SKM-1 treated with dmso at 0.1 percent for 144 hours (cell line): Measurements from ENCODE around the gene QRICH2.
"Not testable (repeated sequence)": the region's sequence is repeated elsewhere in the genome, so short reads cannot be mapped to it uniquely, and the experiment has no call there.

ENCODE experiments used
- DNase-seq: peaks from one replicate; lab custom pipeline; 2025; ENCODE audit not compliant: unreplicated experiment; lab: John Stamatoyannopoulos, UW

Gene QRICH2

DNA sequence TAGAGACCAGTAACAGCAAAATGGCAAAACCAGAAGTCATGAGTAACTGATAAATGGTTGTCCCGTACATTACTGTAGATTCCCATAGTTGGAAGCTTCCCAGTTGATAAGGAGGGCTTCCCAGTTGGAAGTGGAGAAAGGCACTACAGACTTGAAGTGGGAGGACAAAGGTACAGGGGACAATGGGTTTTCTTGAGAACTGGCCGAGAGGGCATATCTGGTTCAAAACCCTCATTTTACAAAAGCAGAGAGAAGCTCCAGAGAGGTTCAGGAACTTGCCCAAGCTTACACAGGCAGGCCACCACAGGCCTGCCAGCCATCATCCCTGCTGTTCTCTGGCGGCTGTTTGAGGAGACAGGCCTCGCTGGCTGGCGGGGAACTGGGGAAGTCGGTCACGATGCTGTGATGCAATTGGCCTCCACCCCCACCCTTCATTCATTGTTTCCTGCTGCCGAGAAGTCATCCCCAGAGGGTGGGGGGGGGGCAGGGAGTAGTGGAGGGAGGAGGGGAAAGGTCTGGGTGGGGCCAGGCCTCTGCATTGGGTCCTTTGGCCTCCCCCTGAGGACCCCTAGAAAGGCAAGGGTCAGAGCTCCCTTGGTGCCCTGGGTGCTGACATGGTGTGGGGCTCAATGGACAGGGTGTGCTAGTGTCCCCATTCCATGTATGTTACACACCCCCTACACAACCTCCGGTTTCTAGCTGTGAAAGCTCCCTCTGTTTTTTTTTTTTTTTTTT is 39.9 kb downstream of the QRICH2 start:
- DNase-seq, result peak; percentile 87

DNA sequence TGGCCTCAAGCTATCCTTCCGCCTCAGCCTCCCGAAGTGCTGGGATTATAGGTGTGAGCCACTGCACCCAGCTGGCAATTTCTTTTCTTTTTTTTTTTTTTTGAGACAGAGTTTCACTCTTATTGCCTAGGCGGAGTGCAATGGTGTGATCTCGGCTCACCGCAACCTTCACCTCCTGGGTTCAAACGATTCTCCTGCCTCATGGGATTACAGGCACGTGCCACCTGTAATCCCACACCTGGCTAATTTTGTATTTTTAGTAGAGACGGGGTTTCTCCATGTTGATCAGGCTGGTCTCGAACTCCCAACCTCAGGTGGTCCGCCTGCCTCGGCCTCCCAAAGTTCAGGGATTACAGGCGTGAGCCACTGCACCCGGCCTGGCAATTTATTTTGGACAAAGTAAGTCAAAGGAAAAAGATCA is 40.5 kb downstream of the QRICH2 start:
- DNase-seq, result not testable (repeated sequence)

DNA sequence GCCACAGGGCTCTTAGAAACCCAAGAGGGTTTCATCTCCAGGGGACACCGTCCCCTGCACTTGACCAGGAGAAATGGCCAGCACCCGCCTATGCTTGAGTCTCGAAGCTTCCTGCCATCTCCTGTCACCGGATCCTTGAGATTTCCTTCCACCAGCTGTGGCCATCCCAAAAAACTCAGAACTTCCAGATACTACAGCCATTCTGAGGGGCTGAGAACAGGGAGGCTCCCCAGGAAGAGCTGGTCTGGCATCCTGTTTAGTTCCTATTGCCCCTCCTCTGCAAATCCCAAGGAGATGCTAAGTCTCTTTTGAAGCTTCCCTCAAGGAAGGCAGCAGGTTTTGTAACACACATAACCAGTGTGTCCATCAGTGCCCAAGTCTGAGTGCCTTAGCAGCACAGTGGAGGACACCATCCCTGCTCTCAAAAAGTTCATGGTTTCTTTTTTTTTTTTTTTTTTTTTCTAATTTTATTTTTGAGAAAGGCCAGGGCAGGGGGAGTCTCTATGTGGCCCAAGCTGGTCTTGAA is 41.0 kb downstream of the QRICH2 start:
- DNase-seq, result no peak

DNA sequence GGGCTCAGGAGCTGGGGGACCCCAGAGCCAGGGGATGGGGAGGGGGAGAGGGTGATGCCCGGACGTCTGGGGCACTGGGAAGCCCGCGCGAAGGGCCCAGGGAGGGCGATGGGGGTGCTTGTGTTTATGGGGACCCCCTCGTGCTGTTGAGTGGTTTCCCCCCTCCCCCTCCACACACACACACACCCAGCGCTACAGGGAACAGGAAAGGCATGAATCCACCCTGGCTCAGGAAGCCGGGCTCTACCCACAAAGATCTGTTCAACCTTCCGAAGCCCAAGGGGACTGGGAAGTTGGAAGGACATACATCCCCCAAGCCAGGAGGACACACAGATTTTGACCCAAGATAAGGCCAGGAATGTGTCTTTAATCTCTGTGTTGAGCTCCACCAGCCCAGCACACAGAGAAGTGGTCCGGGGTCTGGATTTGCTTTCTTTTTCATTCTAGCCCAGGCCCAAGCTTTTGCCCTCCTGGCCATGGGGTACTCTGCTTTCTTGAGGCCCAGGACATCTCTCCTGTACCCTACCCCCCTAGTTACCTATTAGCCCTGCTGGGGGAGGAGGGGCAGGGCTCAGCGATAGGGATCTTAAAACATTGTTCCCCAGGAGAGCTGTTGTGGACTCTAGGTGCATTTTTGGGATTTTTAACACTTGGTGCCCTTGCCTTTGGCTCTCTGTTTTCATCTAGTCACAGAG is 41.7 kb downstream of the QRICH2 start:
- no peak for DNase-seq

DNA sequence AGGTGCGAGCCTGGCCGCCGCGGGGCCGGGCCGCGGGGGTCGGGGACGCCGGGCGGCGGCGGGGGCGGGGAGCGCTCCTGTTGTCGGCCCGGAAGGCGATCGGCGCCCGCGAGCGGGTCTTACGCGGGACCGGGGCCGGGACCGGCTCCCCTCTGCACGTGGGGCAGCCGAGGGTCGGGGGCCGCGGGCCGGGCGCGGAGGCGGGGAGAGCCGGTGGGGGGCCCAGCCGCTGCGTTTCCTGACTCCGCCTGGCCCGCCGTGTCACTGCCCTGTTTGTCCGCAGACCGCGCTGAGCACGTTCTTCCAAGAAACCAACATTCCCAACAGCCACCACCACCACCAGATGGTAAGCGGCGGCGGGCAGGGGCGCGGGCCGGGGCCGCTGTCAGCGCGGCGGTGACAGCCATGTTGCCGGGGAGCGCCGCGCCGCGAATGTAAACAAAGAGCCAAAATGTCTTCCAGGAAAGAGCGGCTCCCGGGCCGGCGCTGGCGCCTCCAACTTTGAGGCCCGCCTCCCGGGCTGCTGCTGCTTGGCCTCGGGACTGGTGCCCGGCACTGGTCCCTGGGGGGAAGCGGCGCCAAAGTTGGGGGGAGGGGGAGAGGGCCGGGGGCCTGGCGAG is 42.3 kb downstream of the QRICH2 start:
- DNase-seq, result peak; percentile 6

DNA sequence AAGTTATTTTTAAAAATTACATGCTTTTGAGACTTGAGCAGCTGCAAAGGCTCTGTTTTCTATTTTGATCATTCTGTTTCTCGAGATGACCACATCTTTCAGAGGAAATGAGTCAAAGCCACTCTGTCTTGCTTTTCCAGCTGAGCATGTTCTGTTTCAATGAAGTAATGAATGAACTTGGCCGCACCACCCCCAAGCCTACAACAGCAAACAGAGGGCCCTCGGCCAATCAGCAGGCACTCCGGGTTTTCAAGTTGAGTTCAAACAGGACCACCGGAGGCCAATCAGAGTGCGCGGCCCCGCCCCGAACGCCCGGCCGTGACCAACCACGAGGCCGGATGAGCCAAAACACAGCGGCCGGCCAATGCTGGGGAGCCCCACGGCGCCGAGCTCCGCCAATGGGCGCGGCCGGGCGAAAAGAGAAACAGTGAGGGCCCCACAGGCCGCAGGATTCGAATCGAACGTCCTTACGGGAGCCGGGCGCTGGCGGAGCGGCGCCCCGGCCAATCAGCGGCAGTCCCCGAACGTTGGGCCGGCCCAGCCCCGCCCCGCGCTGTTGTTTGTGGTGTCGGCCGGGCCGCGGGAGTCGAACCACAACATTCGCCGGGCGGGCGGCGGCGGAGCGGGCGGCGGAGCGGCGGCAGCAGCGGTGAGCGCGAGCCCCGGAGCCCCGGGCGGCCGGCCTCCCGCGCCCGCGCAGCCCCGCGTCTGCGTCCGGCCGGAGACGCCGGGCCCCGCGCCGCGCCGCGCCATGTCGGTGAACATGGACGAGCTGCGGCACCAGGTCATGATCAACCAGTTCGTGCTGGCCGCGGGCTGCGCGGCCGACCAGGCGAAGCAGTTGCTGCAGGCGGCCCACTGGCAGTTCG is 43.1 kb downstream of the QRICH2 start, which contains the start of gene UBALD2:
Gene UBALD2, plus strand, starts transcription at position 594 of the 869 bp plus-strand sequence. Its CDS starts 158 bp downstream, at position 752.
- peak; percentile 98 for DNase-seq

DNA sequence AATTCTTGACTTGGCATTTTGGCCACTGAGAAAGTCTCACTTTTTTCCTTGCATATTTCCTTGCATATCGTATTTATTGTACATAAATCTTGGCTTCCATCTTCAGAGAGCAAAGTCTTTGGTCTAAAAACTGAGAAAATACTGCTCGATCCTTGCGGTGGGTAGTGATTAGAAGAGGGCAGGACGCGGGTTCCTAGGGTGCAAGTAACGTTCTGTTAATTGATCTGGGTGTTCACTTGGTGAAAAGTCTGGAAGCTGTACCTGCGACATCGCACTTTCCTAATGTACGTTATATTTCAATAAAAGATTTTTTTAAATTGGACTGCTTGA is 43.7 kb downstream of the QRICH2 start:
- no peak for DNase-seq

DNA sequence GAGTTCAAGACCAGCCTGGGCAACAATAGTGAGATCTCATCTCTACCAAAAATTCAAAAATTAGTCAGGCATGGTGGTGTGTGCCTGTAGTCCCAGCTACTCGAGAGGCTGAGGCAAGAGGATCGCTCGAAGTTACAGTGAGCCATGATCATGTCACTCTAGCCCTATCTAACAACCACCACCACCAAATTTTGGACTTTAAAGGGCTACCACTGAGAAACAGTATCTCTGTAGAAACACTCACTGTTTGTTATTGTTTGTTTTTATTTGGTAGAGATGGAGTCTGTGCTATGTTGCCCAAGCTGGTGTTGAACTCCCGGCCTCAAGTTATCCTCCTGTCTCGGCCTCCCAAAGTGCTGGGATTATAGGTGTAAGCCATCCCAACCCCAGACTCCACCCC is 44.2 kb downstream of the QRICH2 start:
- no peak for DNase-seq

DNA sequence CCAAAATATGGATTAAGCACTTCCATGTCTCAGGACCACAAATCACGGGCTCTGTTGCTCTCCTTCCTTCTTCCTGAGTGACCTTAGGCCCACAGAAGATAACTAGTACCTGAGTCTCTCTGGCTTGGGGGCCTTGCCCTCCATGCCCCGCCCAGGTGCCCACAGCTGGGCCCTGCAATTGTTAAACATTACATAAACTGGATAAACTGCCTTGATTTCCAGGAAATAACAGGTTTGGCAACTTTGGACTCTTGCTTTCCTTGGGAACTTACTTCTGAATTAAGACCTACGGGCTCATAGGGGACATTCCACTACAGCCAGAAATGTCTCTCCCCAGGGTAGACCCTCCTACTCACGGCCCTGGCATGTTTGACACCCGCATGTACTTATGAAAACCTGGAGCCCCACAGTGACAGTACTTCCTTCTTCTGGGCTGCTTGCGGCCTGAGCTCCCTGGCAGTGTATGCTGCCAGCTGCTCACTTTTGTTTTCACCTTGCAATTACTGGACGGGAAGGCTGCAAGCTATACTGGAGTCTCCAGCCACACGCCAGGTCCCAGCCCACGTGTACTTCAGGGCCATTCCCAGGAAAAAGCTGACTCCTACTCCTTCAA is 45.2 kb downstream of the QRICH2 start:
- DNase-seq, result peak; percentile 58

DNA sequence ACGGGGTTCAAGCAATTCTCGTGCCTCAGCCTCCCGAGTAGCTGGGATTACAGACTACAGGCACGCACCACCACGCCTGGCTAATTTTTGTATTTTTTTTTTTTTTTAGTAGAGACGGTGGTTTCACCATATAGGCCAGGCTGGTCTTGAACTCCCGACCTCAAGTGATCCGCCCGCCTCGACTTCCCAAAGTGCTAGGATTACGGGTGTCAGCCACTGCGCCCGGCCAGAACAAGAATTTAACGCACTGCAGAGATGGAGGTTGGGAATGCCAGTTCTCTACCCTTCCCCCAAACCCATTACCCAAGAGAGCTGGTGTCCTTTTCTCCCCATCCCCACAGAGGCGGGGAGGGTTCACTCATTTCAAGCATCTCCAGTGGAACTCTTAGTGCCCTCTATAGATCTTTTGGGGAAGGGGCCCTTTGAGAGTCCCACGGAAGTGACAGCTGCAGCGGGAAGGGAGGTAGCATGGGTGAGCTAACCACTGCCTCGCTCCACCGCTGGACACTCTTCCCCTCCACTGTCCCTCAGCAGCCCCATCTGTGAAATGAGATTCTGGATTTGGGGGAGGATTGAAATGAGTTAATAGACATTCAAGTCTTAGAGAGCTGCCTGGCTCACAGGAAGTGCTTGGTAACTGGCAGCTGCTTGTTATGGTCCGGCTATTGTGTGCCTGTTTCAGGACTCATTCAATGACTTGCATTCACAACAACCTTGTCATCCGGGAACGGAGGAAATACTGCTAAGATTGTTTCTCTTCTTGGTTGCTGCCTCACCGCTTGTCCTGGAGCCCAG is 46.5 kb downstream of the QRICH2 start:
- no peak for DNase-seq

DNA sequence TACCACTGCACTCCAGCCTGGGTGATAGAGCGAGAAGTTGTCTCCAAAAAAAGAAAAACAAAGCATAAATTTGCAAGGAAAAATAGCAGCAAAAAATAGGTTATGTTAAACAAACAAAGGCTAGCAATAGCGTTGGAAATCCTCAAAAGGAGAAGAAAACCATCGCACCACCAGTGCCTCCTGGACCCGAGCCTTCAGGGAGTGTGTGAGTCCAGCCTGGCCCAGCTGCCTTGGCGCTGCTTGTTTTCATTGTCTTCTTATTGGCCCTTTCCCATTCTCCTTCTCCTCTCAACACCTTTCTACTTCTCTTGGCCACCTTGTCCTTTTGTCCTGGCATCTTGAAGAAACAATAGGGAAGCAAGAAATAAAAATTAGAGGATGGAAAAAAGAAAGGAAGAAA is 47.4 kb downstream of the QRICH2 start:
- no peak for DNase-seq

DNA sequence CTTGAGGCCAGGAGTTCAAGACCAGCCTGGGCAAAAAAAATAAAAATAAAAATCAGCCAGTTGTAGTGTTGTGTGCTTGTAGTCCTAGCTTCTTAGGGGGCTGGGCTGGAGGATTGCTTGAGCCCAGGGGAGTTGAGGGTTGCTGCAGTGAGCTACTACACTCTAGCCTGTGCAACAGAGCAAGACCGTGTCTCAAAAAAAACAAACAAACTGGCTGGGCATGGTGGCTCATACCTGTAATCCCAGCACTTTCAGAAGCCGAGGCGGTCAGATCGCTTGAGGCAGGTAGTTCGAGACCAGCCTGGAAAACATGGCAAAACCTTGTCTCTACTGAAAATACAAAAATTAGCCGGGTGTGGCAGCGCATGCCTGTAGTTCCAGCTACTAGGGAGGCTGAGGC is 47.9 kb downstream of the QRICH2 start:
- DNase-seq, result no peak

DNA sequence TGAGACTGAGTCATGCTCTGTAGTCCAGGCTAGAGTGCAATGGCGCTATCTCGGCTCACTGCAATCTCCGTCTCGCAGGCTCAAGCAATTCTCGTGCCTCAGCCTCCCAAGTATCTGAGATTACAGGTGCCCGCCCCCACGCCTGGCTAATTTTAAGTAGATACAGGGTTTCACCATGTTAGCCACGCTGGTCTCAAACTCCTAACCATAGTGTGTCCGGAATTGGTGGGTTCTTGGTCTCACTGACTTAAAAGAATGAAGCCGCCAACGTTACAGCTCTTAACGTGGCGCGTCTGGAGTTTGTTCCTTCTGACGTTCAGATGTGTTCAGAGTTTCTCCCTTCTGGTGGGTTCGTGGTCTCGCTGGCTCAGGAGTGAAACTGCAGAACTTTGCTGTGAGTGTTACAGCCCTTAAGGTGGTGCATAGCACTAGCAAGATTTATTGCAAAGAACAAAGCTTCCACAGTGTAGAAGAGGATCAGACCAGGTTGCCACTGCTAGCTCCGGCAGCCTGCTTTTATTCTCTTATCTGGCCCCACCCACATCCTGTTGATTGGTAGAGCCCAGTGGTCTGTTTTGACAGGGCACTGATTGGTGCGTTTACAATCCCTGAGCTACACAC is 51.5 kb downstream of the QRICH2 start:
- not testable (repeated sequence) for DNase-seq

DNA sequence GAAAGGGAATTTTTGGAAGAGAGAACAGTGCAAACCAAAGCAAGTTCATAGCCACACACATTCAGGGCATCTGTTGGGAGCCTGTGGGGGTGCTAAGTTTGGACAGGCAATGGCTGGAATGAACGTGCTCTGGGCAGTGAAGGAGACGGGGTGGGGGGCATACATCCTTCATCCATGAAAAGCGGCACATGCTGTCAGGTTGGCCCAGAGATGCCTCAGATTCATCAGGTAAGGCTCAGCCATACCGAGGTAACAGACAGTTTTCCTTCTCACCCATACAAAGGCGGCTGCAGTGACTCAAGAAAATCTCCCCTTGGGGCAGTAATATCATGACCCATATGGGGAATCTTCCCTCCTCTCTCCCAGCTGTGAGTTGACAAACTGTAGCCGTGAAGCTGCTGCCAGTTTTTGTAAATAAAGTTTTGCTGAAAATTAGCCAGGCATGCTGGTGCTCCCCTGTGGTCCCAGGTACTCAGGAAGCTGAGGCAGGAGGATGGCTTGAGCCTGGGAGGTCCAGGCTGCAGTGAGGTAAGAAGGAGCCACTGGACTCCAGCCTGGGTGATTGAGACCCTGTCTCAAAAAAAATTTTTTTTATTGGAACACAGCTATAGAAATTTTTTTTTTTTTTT is 52.2 kb downstream of the QRICH2 start:
- no peak for DNase-seq

DNA sequence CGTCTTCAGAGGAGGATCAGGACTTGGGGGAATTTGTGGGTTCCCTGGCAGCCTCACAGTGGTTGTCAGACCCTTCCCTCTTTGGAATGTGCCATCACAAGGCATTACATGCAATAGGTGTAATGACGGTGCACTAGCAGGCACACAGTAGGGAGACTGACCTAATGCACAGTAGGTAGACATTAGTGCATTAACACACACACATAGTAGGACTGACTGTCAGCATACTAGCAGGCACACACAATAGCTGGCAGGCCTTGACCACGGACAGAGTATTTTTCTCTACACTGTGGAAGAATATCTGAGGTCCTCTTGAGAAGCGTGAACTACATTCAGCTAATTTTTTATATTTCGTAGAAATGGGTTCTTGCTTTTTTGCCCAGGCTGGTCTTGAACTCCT is 53.8 kb downstream of the QRICH2 start:
- no peak for DNase-seq

DNA sequence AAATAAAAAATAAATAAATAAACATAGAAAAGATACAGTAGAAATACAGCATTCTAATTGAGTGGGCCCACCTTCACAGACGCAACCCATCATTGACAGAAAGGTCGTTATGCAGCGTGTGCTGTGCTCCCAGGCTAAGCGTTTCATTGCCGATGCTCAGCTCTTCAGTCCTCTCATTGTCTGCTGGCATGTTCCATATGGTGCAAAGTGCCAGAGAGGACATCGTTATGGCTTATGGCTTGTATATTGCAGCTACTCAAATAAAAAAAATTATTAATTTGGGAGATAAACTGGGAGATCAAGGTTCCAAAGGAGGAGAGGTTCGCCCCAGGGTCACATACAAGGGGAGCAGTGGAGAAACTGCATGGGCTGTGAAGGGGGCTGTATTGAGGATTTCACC is 54.2 kb downstream of the QRICH2 start:
- no peak for DNase-seq

DNA sequence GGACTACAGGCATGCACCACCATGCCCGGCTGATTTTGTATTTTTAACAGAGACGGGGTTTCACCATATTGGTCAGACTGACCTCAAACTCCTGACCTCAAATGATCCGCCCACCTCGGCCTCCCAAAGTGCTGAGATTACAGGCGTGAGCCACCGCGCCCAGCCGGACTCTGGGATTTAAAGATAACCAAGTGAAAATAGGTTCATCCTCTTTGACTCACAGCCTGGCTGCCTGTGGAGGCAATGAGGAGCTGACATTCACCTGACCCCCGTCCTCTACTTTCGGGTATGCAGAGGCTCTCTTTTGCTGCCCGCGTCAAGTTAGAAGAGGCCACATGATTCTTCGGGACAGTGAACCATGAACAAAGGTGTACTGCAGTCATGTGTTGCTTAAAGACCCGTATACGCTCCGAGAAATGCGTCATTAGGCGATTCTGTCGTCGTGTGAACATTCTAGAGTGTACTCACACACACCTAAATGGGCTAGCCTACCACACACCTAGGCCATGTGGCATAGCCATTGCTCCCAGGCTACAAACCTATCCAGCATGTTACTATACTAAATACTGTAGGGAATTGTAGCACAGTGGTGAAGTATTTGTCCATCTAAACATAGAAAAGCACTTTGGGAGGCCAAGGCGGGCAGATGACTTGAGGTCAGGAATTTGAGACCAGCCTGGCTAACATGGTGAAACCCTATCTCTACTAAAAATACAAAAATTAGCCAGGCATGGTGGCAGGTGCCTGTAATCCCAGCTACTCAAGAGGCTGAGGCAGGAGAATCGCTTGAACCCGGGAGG is 54.9 kb downstream of the QRICH2 start:
- DNase-seq, result not testable (repeated sequence)
